Measurements from ENCODE around the gene IQCN. TPM values are rescaled to one million over a fixed set of nuclear protein-coding genes. Genes with fewer than 3 reads are reported as not detected.

Gene IQCN
- total RNA-seq, 1 experiment from 2014 or later = 0.61 TPM

GRCh38 chr19:18319591-18320135 is 45.4 kb upstream of the IQCN start:
- H3K27ac Mint-ChIP-seq = peak overlapping the region; percentile 93
- ATAC-seq = no peak

GRCh38 chr19:18317961-18318800 is 43.9 kb upstream of the IQCN start:
- CTCF ChIA-PET = interaction anchor here (1.0 to 12.7 kb wide), 8 partner anchors 10 to 92 kb away, joined by 3 to 240 read pairs (median 5); partner anchors contain the start of gene JUND
- Mint-ChIP-seq H3K4me3 (no peak overlapping the region), H3K36me3 (peaks cover 40% of the 10 kb centered on the region), H3K4me1 (peaks cover 33% of the 10 kb centered on the region), H3K27me3 (ENCODE audit: low read depth) (no peaks in the 10 kb centered on the region), H3K27ac (peak overlapping the region; percentile 80), H3K9me3 (no peaks in the 10 kb centered on the region)
- DNase-seq (ENCODE audit: low spot score) = no peak
- POLR2A ChIA-PET = interaction anchor here (1.1 kb wide), 1 partner anchor 38 kb away, joined by 3 read pairs; no protein-coding TSS in a partner anchor
- TF ChIP-seq MXD4 (CRISPR knock-in tag; IDR thresholded peaks at IDR 0.05; ENCODE audit: borderline replicate concordance) (no peak), TEAD1 (CRISPR knock-in tag; IDR thresholded peaks at IDR 0.05) (0 out of 2 replicates have a peak, but pooled peaks have one; percentile 22)
- ATAC-seq = no peak

More at GRCh38 chr19:18319591-18320135, 45.4 kb upstream of the IQCN start:
- Mint-ChIP-seq H3K36me3 (peaks cover 29% of the 10 kb centered on the region), H3K4me1 (peaks cover 42% of the 10 kb centered on the region), H3K9me3 (no peaks in the 10 kb centered on the region), H3K4me3 (0 out of 2 replicates have a peak overlapping the region, but pooled peaks have one; percentile 33), H3K27me3 (ENCODE audit: low read depth) (no peaks in the 10 kb centered on the region; the same call in 1 of the 2 replicates)
- no peak for DNase-seq (ENCODE audit: low spot score)
- TF ChIP-seq GABPB1 (CRISPR knock-in tag; IDR thresholded peaks at IDR 0.05) (peak; percentile 60), ZMAT4 (CRISPR knock-in tag; IDR thresholded peaks at IDR 0.05) (no peak), PREB (CRISPR knock-in tag; IDR thresholded peaks at IDR 0.05; ENCODE audit: borderline replicate concordance) (no peak)
- POLR2A ChIA-PET = interaction anchor here (0.7 kb wide), 1 partner anchor 38 kb away, joined by 4 read pairs; the partner anchor contains the start of gene JUND
- CTCF ChIA-PET = interaction anchor here (2.2 to 12.7 kb wide), 3 partner anchors 9 to 68 kb away, joined by 5 to 240 read pairs (median 30); partner anchors contain the start of gene JUND

- DNase-seq (ENCODE audit: low spot score) (no peak), ATAC-seq (no peak)
- TF ChIP-seq GTF2I (CRISPR knock-in tag; conservative IDR thresholded peaks at IDR 0.05) (no peak), ETV6 (CRISPR knock-in tag; IDR thresholded peaks at IDR 0.05) (no peak), OVOL2 (CRISPR knock-in tag; IDR thresholded peaks at IDR 0.05; ENCODE audit: borderline replicate concordance) (no peak), ZNF121 (CRISPR knock-in tag; IDR thresholded peaks at IDR 0.05) (peak; percentile 61; the same call in 1 of the 2 replicates)
- Mint-ChIP-seq H3K4me3 (no peak overlapping the region), H3K36me3 (peaks cover 32% of the 10 kb centered on the region), H3K4me1 (peaks cover 2% of the 10 kb centered on the region; the same call in 1 of the 2 replicates), H3K27me3 (ENCODE audit: low read depth) (no peaks in the 10 kb centered on the region), H3K27ac (no peak overlapping the region), H3K9me3 (no peaks in the 10 kb centered on the region)
- CTCF ChIA-PET = interaction anchor here (12.7 kb wide), 1 partner anchor 34 kb away, joined by 240 read pairs; the partner anchor contains the start of gene JUND
- POLR2A ChIA-PET = interaction anchor here (1.5 kb wide), 1 partner anchor 8 kb away, joined by 4 read pairs; no protein-coding TSS in a partner anchor
These were observed 39.1 kb upstream of the IQCN start for GRCh38 chr19:18313398-18313797.

GRCh38 chr19:18312092-18312534 is 37.9 kb upstream of the IQCN start:
- Mint-ChIP-seq H3K27me3 (ENCODE audit: low read depth) (no peaks in the 10 kb centered on the region), H3K9me3 (no peaks in the 10 kb centered on the region), H3K36me3 (peaks cover 38% of the 10 kb centered on the region), H3K27ac (no peak overlapping the region), H3K4me1 (peaks cover 5% of the 10 kb centered on the region), H3K4me3 (no peak overlapping the region)
- POLR2A ChIA-PET = no interaction called here
- ATAC-seq (no peak), DNase-seq (ENCODE audit: low spot score) (no peak)
- CTCF ChIA-PET = interaction anchor here (1.1 to 12.7 kb wide), 2 partner anchors 19 to 33 kb away, joined by 3 to 240 read pairs; partner anchors contain the start of gene JUND
- TF ChIP-seq USF1 (CRISPR knock-in tag; IDR thresholded peaks at IDR 0.05) = no peak
- TF ChIP-seq ZNF532 (CRISPR knock-in tag; IDR thresholded peaks at IDR 0.05; ENCODE audit: borderline replicate concordance) = no peak
- TF ChIP-seq E2F1 (CRISPR knock-in tag; IDR thresholded peaks at IDR 0.05) = no peak
- no peak for TF ChIP-seq ELF4 (CRISPR knock-in tag; IDR thresholded peaks at IDR 0.05; ENCODE audit: low read depth)
- TF ChIP-seq PRRX2 (CRISPR knock-in tag; IDR thresholded peaks at IDR 0.05) = no peak
- TF ChIP-seq FOXK1 (CRISPR knock-in tag; IDR thresholded peaks at IDR 0.05) = no peak
- no peak for TF ChIP-seq ATF3 (CRISPR knock-in tag; conservative IDR thresholded peaks at IDR 0.05)

Data from WTC11 (cell line).